Skeletal muscle tissue (tissue), 4 donors: ENCODE data around the gene BST2. TPM values are rescaled to one million over a fixed set of nuclear protein-coding genes. Genes with fewer than 3 reads are reported as not detected.
A peak's percentile ranks its signal among the peaks of the same experiment; 100 is the strongest.

Experiments
- H3K27ac ChIP-seq: one replicate; pipeline ENCODE4 v1.7.0; 2013; ENCODE audit warnings: mild to moderate bottlenecking, low read depth, low read length, inconsistent platforms
- H3K27me3 ChIP-seq, 3 donors: one replicate each; pipeline ENCODE4 v1.7.0; 2013; ENCODE audit warnings: low read length in 3 of 3; ENCODE audit not compliant: control insufficient read depth in 3 of 3, insufficient read depth in 3 of 3
- H3K36me3 ChIP-seq, 3 donors: one replicate each; pipeline ENCODE4 v1.7.0; 2013; ENCODE audit warnings: low read length in 3 of 3; ENCODE audit not compliant: control insufficient read depth in 3 of 3, insufficient read depth in 3 of 3
- H3K4me1 ChIP-seq, 3 donors: one replicate each; pipeline ENCODE4 v1.7.0; 2013; ENCODE audit warnings: low read length in 3 of 3, mild to moderate bottlenecking in 3 of 3; ENCODE audit not compliant: control insufficient read depth in 3 of 3, insufficient read depth in 3 of 3
- H3K4me3 ChIP-seq, 3 donors: one replicate each; pipeline ENCODE4 v1.7.0; 2013; ENCODE audit warnings: low read length in 3 of 3
- H3K9ac ChIP-seq, 3 donors: one replicate each; pipeline ENCODE4 v1.7.0; 2013; ENCODE audit warnings: low read length in 3 of 3, mild to moderate bottlenecking in 3 of 3, moderate library complexity in 2 of 3, low read depth in 1 of 3
- H3K9me3 ChIP-seq, 3 donors: one replicate each; pipeline ENCODE4 v1.7.0; 2013; ENCODE audit warnings: low read length in 3 of 3; ENCODE audit not compliant: control insufficient read depth in 3 of 3
- total RNA-seq: library from RNA; depleted of rRNA; stranded (reverse); fragments of >200 nt; gene quantifications from one replicate; pipeline ENCODE4 v1.2.3, GENCODE V29; 2014
- donor health status: Osteomylitis.

The BST2 gene
- total RNA-seq, 1 donor from 2014 or later = 11.5 TPM

DNA sequence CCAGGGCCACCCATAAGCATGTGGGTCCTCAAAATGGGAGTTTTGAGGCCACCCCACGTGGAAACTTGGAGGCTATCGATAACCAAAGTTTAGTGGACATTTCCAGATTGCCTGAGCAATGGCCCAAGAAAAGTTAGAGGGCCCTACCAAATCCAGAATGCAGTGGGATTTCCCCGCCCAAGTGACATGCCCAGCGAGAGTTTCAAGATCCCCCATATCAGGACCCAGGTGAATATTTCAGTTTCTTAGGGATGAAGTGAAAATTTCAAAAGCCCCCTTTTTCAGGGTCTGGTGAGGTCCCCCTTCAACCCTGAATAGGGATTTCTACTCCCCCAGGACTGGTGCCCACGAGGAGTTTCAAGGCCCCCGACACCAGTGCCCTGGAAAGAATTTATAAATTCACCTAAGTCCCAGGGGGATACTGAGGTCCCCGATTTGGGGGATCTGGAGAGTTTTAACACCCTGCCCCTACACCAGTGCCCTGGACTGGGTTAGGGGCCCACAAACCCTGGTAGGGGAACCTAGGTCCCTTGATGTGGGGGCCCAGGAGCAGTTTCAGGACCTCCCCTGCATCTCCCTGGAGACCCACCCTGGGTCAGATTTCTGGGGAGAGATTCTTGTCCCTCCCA lies 695 bp downstream of the BST2 start:
- H3K36me3 ChIP-seq = no peaks in the 10 kb centered on the region
- H3K9me3 ChIP-seq = no peaks in the 10 kb centered on the region
- H3K27ac ChIP-seq = peak overlapping the region; percentile 71
- peaks cover 5 to 19% (median 11%) of the 10 kb centered on the region in 3 donors for H3K4me1 ChIP-seq
- peak overlapping the region; percentile 61 to 76 (median 64) for H3K9ac ChIP-seq
- H3K4me3 ChIP-seq = peak overlapping the region; percentile 65 to 78 (median 72)
- H3K27me3 ChIP-seq = peaks cover 0 to 8% (median 0%) of the 10 kb centered on the region in 3 donors

DNA sequence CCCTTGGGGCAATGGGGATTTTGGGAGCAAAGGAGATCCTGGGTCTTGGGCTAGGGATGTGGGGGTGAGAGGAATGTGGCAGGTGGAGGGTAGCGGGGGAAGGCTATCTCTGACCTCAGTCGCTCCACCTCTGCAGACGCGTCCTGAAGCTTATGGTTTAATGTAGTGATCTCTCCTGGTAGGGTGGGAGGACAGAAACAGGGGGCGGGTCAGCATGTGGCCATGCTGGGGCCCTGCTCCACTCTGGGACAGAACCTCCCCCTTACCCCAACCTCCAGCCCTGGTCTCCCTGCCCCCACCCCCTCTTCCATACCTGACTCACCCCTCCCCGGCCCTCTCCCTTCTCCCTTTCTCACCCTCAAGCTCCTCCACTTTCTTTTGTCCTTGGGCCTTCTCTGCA lies 1.4 kb downstream of the BST2 start:
- peaks cover 0 to 8% (median 0%) of the 10 kb centered on the region in 3 donors for H3K27me3 ChIP-seq
- no peak overlapping the region for H3K27ac ChIP-seq
- peaks cover 5 to 19% (median 11%) of the 10 kb centered on the region in 3 donors for H3K4me1 ChIP-seq
- no peaks in the 10 kb centered on the region for H3K36me3 ChIP-seq
- peak overlapping the region; percentile 25 to 64 (median 57) for H3K9ac ChIP-seq
- no peaks in the 10 kb centered on the region for H3K9me3 ChIP-seq
- peak overlapping the region in 1 of 3 donors; percentile 78 for H3K4me3 ChIP-seq

DNA sequence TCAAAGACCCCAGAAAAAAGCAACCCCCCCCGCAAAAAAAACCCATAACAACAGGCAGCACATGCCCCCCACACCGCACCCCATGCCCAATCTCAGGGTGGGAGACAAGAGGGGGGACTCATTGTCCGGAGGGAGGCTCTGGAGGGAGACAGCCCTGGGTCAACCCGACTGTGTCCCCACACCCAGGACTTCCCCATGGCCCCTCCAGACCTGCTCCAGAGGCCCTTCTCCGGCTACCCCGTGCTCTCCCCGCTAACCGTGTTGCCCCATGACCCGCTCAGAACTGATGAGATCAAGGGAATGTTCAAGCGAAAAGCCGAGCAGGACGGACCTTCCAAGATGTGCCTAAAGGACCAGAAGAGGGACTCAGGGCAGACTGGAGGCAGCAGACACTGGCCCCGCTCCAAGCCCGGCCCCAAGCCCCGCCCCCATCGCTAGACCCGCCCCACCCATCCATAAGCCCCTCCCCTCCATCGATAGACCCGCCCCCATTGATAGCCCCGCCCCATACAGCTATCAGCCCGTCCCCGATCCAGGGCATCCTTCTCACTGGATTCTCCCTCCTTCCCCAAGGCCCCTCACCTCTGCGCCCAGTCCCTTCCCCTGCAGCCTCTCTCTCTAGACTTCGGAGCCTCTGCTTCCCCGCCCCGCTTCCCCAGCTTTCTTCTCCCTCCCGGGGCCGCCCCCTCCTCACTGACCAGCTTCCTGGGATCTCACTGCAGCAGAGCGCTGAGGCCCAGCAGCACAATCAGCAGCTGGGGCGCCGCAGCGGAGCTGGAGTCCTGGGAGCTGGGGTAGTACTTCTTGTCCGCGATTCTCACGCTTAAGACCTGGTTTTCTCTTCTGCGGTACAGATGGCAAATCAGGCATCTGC lies 2.2 kb downstream of the BST2 start:
- Histone ChIP-seq H3K9ac (no peak overlapping the region), H3K36me3 (no peaks in the 10 kb centered on the region), H3K27ac (no peak overlapping the region), H3K27me3 (peaks cover 0 to 8% (median 0%) of the 10 kb centered on the region in 3 donors), H3K4me3 (no peak overlapping the region), H3K9me3 (no peaks in the 10 kb centered on the region), H3K4me1 (peaks cover 5 to 19% (median 11%) of the 10 kb centered on the region in 3 donors)

DNA sequence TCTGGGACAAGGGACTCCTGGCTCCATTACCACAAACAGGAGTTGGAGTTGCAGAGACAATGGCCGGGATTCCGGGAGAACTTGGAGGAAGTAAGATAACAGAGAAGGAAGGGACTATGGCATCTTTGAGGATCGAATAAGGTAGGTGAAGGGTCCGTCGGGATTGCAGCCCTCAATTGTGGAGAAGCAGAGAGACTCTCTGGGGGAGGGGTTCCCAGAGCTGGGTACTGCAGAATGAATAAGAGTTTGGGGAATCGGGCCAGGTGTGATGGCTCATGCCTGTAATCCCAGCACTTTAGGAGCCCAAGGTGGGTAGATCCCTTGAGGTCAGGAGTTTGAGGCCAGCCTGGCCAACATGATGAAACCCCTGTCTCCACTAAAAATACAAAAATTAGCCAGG lies 3.8 kb downstream of the BST2 start:
- peaks cover under 1 to 16% (median 11%) of the 10 kb centered on the region in 3 donors for H3K4me1 ChIP-seq
- H3K27me3 ChIP-seq = peaks cover 0 to 8% (median 0%) of the 10 kb centered on the region in 3 donors
- no peak overlapping the region for H3K9ac ChIP-seq
- H3K36me3 ChIP-seq = no peaks in the 10 kb centered on the region
- no peaks in the 10 kb centered on the region for H3K9me3 ChIP-seq
- no peak overlapping the region for H3K4me3 ChIP-seq
- H3K27ac ChIP-seq = no peak overlapping the region

DNA sequence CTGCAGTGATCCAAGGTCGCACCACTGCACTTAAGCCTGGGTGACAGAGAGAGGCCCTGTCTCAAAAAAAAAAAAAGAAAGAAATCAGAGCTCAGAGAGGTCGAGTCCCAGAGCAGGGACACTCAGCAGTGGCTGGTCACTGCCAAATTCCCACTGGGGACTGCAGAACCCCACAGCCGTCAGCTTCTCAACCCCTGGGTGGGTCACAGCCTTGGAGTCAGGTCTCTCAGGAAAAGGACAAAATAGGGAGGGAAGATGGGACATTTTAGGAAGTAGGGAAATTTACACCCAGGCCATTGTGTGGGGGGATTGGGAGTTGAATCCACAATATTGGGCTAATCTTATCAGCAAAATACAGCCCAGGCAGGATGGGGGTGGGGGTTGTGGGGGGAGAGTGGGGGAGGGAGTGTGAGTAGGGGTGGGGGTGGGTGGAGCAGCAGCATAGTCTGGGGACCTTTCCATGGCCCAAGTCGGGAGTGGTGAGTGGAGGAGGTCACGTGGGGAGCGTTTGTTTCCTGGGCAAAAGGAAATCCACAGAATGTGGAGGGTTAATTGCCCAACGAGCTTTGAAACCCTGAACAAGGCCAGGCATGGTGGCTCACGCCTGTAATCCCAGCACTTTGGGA lies 6.4 kb downstream of the BST2 start:
- Histone ChIP-seq H3K4me1 (peaks cover 0 to 9% (median 6%) of the 10 kb centered on the region in 3 donors), H3K9me3 (no peaks in the 10 kb centered on the region), H3K9ac (no peak overlapping the region), H3K27me3 (peaks cover 1 to 16% (median 9%) of the 10 kb centered on the region in 3 donors), H3K36me3 (no peaks in the 10 kb centered on the region), H3K4me3 (no peak overlapping the region), H3K27ac (no peak overlapping the region)

DNA sequence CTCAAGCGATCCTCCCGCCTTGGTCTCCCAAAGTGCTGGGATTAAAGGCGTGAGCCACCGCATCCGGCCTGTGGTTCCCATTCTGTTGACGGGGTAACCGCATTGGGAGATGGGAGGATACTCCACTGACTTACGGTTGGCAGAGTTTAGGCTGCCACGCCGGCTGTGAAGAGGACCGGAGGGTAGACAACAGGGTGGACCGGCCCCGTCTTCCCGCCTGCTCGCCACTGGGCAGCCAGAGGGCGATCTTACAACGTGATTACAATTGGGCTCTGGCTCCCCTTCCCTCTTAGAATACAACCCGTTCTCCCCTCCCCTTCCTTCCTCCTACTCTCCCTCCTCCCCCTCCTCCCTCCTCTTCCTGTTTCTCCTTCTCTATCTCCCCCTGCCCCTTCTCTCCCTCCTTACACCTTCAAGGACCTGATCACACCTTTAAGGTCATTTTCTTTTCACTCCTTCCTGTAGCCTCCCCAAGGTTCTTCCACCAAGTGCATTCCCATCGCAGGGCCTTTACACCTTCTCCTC lies 10.5 kb downstream of the BST2 start:
- H3K9ac ChIP-seq = no peak overlapping the region
- H3K36me3 ChIP-seq = no peaks in the 10 kb centered on the region
- no peaks in the 10 kb centered on the region for H3K9me3 ChIP-seq
- H3K4me1 ChIP-seq = peaks cover 11 to 23% (median 15%) of the 10 kb centered on the region in 3 donors
- H3K27ac ChIP-seq = no peak overlapping the region
- no peak overlapping the region for H3K4me3 ChIP-seq
- peaks cover 7 to 41% (median 22%) of the 10 kb centered on the region in 3 donors for H3K27me3 ChIP-seq

DNA sequence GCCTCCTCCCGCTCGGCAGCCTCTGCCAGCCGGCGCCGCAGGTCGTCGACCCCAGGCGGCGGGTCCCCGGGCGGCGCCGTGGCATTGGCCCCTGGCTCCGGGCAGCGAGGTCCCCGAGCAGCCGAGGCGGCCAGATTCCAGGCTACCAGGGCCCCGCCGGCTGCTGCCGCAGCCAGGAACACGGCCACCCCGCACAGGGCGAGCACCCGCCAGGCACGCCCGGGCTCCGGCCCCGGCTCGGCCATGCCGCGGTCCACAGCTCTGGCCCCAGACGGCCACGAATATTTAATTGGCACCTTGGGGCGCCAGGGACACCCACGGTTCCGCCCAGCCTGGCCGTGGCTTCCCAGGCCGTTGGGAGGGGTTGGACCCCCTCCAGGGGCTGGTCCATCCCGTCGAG lies 11.5 kb downstream of the BST2 start, which contains the start of gene CCDC194:
Gene CCDC194, minus strand, starts transcription at position 283 of the 400 bp plus-strand sequence. Its CDS starts 38 bp downstream, at position 245.
- no peaks in the 10 kb centered on the region for H3K9me3 ChIP-seq
- no peak within 1 kb of the TSS for H3K27ac ChIP-seq
- peaks cover 7 to 42% (median 22%) of the 10 kb centered on the region in 3 donors for H3K27me3 ChIP-seq
- H3K36me3 ChIP-seq = no peaks in the 10 kb centered on the region
- no peak within 1 kb of the TSS for H3K9ac ChIP-seq
- H3K4me1 ChIP-seq = peaks cover 11 to 23% (median 15%) of the 10 kb centered on the region in 3 donors
- H3K4me3 ChIP-seq = no peak within 1 kb of the TSS

DNA sequence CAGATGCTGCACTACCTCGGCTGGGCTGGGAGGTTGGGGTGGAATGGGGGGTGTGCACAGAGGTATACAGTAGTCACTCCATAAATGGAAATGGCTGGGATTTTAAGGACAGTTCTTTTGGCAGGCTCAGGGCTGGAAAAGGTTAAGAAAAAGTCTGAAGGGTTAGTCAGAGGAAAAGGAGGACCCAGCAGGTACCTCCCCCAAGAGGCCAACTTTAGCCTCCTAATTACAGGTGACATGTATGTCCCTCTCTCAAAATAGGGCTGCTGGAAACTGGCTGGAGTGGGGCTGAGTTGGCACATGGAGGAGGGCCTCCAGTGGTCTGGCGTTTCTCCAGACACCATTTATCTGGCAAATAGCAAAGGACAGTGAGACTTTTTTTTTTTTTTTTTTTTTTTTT lies 12.4 kb downstream of the BST2 start:
- Histone ChIP-seq H3K4me1 (peaks cover 11 to 23% (median 15%) of the 10 kb centered on the region in 3 donors), H3K9me3 (no peaks in the 10 kb centered on the region), H3K9ac (no peak overlapping the region), H3K27ac (no peak overlapping the region), H3K4me3 (no peak overlapping the region), H3K36me3 (no peaks in the 10 kb centered on the region), H3K27me3 (peaks cover 7 to 42% (median 22%) of the 10 kb centered on the region in 3 donors)

DNA sequence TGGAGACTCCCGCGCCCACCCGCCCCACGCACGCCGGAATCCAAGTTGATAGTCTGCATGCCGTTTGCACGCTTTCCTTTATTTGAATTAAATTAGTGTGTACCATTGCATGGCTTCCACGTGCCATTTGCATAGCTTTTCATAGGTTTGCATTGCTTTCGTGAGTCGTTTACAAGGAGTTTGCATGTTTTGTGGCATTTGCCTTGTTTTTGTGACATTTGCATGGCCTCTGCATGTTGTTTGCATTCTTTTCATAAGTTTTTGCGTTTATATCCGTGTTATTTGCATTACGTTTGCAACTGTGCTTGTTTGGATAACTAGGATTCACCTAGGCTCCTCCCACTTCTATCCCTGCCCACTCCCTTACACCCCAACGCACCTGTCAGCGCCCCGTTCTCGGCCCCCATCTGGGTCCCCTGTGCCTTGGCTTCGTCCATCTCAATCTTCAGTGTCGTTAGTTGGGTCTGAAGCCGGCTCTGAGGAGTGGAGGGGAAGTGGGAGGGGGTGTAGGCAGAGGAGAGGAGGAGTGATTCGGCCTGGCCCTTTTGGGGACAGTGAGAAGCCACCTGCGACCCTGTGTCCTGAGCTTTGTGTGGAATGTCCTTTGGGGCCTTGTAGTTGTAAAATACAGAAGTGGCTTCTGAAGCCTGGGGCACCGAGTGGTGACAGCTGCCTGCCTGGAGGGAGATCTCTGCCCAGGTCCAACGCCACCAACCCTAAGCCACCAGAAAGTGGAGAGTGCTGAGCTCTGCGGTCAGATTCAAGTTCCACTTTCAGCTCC lies 13.9 kb downstream of the BST2 start:
- Histone ChIP-seq H3K4me1 (peaks cover 11 to 23% (median 15%) of the 10 kb centered on the region in 3 donors), H3K27me3 (peaks cover 7 to 42% (median 22%) of the 10 kb centered on the region in 3 donors), H3K9me3 (no peaks in the 10 kb centered on the region), H3K27ac (no peak overlapping the region), H3K36me3 (no peaks in the 10 kb centered on the region), H3K4me3 (peak overlapping the region; percentile 52 to 67 (median 65)), H3K9ac (peak overlapping the region in 2 of 3 donors; percentile 23 to 27)
